Gastrocnemius medialis (tissue), 4 donors: Measurements from ENCODE around the gene AKAP13. TPM values are rescaled to one million over a fixed set of nuclear protein-coding genes. Genes with fewer than 3 reads are reported as not detected.

Experiments
- ATAC-seq, 2 donors: fragments of 150-250 bp; one replicate each; pipeline ENCODE4 v1.9.1; 2016
- DNase-seq, 2 donors: peaks; one replicate each; pipeline ENCODE4 v3.0.0-alpha.2; 2019
- H3K27ac ChIP-seq, 4 donors: fragments of 200-600 bp; sonication (generic); 1 replicate in 1 of 4; 2 replicates in 3 of 4; pipeline ENCODE4 v1.5.1; 2016 to 2018; ENCODE audit warnings: mild to moderate bottlenecking in 2 of 4, moderate library complexity in 1 of 4
- H3K27me3 ChIP-seq, 3 donors: fragments of 200-600 bp; sonication (generic) in 2 of 3; 1 replicate in 1 of 3; 2 replicates in 2 of 3; pipeline versions ENCODE4 v1.5.1 to v1.6.0; 2016 to 2019; ENCODE audit warnings: mild to moderate bottlenecking in 1 of 3, moderate library complexity in 1 of 3
- H3K36me3 ChIP-seq, 2 donors: fragments of 200-600 bp; sonication (generic) in 1 of 2; one replicate each; pipeline ENCODE4 v1.5.1; 2017 to 2018
- H3K4me1 ChIP-seq, 2 donors: fragments of 200-600 bp; sonication (generic) in 1 of 2; one replicate each; pipeline ENCODE4 v1.5.1; 2016 to 2017; ENCODE audit warnings: mild to moderate bottlenecking in 2 of 2
- H3K4me3 ChIP-seq, 4 donors: fragments of 200-600 bp; sonication (generic) in 3 of 4; 1 replicate in 1 of 4; 2 replicates in 3 of 4; pipeline ENCODE4 v1.5.1; 2016 to 2019; ENCODE audit warnings: mild to moderate bottlenecking in 2 of 4
- H3K9me3 ChIP-seq, 3 donors: fragments of 200-600 bp; sonication (generic) in 2 of 3; 1 replicate in 1 of 3; 2 replicates in 2 of 3; pipeline ENCODE4 v1.5.1; 2016 to 2019
- POLR2A ChIP-seq, 2 donors: fragments of 450-650 bp; IDR thresholded peaks; one replicate each; pipeline ENCODE4 v1.6.1; 2017; ENCODE audit warnings: antibody characterized with exemption in 2 of 2, mild to moderate bottlenecking in 2 of 2, moderate library complexity in 2 of 2
- in situ Hi-C, 4 donors: fragments of 200-750 bp; cut with MboI; loops; one replicate each; pipeline versions ENCODE4 v1.15.0 to v1.8.0; 2017; ENCODE audit warnings: low sequenced_read_pairs in 4 of 4
- intact Hi-C: fragments of 100-400 bp; cut with DNase I; formaldehyde crosslinking; loops from one replicate; pipeline ENCODE4 v1.15.1; 2023; ENCODE audit warnings: low total_unique reads
- total RNA-seq, 4 donors: library from RNA; depleted of rRNA; stranded (reverse); fragments of >200 nt; gene quantifications; one replicate each; pipeline versions ENCODE4 v1.1.0 to v1.2.3, GENCODE V29; 2016
- TF ChIP-seq, protein P1 (sequence below), 5 experiments: fragments of 450-650 bp in 3 of 5; fragments of 200-600 bp in 2 of 5; sonication (generic) in 2 of 5; IDR thresholded peaks in 4 of 5; conservative IDR thresholded peaks in 1 of 5; 1 replicate in 4 of 5; 2 replicates in 1 of 5; pipeline ENCODE4 v1.5.1; 2016 to 2019; ENCODE audit warnings: antibody characterized with exemption in 5 of 5, mild to moderate bottlenecking in 3 of 5, moderate library complexity in 3 of 5

The AKAP13 gene
- total RNA-seq, 4 donors from 2014 or later: 127 to 481 (median 172) TPM

DNA sequence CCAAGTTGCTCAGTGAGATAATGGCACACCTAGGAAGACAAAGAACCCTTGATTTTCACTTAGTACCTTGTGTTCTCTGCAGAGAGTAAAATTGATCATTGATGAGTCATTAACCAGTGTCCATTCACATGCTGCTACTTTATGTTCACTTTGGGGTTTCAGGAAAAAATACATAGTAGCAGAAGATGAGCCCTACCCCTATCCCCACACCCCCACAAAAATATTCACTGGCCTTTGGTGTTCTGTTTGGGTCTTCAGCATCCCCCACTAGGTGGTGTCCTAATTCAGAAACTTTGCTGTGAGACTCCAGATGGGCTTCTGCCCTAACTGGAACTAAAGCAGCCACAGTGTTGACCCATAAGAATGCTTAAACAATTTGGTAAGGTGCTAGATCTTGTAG, 235.5 kb downstream of the AKAP13 start:
- in situ Hi-C loops (loop anchor here in 3 of 4 donors (10.0 to 25.0 kb wide), 2 partner anchors 89 to 221 kb away; no protein-coding TSS in a partner anchor), intact Hi-C loops (loop anchor here (5.0 to 10.0 kb wide), 2 partner anchors 179 to 226 kb away; partner anchors contain the start of gene KLHL25)
- no peak for ATAC-seq

DNA sequence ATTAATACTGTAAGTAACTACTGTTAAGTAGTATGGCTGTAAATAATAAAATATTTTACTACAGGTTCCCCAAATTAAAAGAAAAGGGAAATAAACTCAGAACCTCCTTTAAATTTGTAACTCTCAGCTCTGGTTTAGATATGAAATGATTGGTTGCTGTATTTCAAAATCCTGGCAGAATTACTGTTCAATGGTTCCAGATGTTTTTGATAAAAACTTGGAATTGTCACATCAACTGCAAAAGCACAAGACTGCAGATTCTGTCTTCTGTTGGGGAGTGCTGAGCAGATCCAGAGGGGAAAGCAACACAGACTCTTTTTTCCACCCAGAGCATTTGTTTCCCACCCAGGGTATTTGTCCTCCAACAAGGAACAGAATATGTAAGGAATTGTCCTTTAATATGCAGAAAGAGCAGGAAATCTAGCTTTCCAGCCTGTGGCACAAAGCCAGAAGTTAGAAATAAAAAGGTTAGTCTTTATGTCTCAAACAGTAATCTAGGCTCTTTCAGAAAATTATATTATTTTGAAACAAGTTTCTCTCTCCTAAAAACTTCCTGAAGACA, 236.2 kb downstream of the AKAP13 start:
- DNase-seq (no peak), ATAC-seq (no peak)
- Histone ChIP-seq H3K4me3 (no peak overlapping the region), H3K4me1 (peaks cover 66 to 83% of the 10 kb centered on the region in 2 donors), H3K27ac (peak overlapping the region; percentile 81 to 86 (median 82)), H3K27me3 (no peaks in the 10 kb centered on the region), H3K36me3 (no peaks in the 10 kb centered on the region), H3K9me3 (no peaks in the 10 kb centered on the region)
- in situ Hi-C loops (loop anchor here in 3 of 4 donors (10.0 to 25.0 kb wide), 2 partner anchors 88 to 221 kb away; no protein-coding TSS in a partner anchor), intact Hi-C loops (loop anchor here (5.0 to 10.0 kb wide), 2 partner anchors 178 to 226 kb away; partner anchors contain the start of gene KLHL25)
- TF ChIP-seq POLR2A (IDR thresholded peaks at IDR 0.05): no peak
- TF ChIP-seq, protein P1, sequence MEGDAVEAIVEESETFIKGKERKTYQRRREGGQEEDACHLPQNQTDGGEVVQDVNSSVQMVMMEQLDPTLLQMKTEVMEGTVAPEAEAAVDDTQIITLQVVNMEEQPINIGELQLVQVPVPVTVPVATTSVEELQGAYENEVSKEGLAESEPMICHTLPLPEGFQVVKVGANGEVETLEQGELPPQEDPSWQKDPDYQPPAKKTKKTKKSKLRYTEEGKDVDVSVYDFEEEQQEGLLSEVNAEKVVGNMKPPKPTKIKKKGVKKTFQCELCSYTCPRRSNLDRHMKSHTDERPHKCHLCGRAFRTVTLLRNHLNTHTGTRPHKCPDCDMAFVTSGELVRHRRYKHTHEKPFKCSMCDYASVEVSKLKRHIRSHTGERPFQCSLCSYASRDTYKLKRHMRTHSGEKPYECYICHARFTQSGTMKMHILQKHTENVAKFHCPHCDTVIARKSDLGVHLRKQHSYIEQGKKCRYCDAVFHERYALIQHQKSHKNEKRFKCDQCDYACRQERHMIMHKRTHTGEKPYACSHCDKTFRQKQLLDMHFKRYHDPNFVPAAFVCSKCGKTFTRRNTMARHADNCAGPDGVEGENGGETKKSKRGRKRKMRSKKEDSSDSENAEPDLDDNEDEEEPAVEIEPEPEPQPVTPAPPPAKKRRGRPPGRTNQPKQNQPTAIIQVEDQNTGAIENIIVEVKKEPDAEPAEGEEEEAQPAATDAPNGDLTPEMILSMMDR (IDR thresholded peaks at IDR 0.05 in 4 of 5, conservative IDR thresholded peaks at IDR 0.05 in 1 of 5): no peak

More for the DNA sequence above, 235.5 kb downstream of the AKAP13 start:
- TF ChIP-seq, protein P1 (IDR thresholded peaks at IDR 0.05 in 4 of 5, conservative IDR thresholded peaks at IDR 0.05 in 1 of 5): peak in 4 of 5 experiments; percentile 27 to 61 (median 50)
- TF ChIP-seq POLR2A (IDR thresholded peaks at IDR 0.05): no peak
- H3K4me3 ChIP-seq: no peak overlapping the region
- H3K36me3 ChIP-seq: no peaks in the 10 kb centered on the region
- peak overlapping the region; percentile 81 to 86 (median 82) for H3K27ac ChIP-seq
- no peak for DNase-seq
- H3K9me3 ChIP-seq: no peaks in the 10 kb centered on the region
- H3K27me3 ChIP-seq: no peaks in the 10 kb centered on the region
- peaks cover 66 to 83% of the 10 kb centered on the region in 2 donors for H3K4me1 ChIP-seq

DNA sequence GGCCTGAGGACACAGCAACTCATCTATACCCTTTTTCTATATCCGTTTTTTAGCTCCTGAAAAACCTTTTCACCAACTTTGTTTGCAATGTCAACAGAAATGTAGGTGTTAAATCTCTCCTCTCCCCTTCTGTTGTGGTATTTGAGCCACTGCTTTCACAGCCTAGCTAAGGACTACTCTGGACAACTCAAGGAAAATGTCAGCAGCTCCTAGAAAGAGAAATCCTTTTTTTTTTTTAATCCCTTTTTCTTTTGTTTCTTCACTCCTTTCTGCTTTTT, 237.8 kb downstream of the AKAP13 start:
- DNase-seq (no peak), ATAC-seq (no peak)
- H3K27ac ChIP-seq: peak overlapping the region; percentile 81 to 86 (median 82)
- no peaks in the 10 kb centered on the region for H3K36me3 ChIP-seq
- peak overlapping the region; percentile 41 to 67 (median 54) for H3K4me3 ChIP-seq
- no peaks in the 10 kb centered on the region for H3K9me3 ChIP-seq
- H3K4me1 ChIP-seq: peaks cover 80 to 94% of the 10 kb centered on the region in 2 donors
- H3K27me3 ChIP-seq: no peaks in the 10 kb centered on the region
- intact Hi-C loops: loop anchor here (2.0 to 10.0 kb wide), 3 partner anchors 89 to 224 kb away; partner anchors contain the start of gene KLHL25
- no peak for TF ChIP-seq POLR2A (IDR thresholded peaks at IDR 0.05)
- TF ChIP-seq, protein P1 (IDR thresholded peaks at IDR 0.05 in 4 of 5, conservative IDR thresholded peaks at IDR 0.05 in 1 of 5): no peak
- in situ Hi-C loops: loop anchor here in 3 of 4 donors (10.0 to 25.0 kb wide), 2 partner anchors 87 to 219 kb away; no protein-coding TSS in a partner anchor

DNA sequence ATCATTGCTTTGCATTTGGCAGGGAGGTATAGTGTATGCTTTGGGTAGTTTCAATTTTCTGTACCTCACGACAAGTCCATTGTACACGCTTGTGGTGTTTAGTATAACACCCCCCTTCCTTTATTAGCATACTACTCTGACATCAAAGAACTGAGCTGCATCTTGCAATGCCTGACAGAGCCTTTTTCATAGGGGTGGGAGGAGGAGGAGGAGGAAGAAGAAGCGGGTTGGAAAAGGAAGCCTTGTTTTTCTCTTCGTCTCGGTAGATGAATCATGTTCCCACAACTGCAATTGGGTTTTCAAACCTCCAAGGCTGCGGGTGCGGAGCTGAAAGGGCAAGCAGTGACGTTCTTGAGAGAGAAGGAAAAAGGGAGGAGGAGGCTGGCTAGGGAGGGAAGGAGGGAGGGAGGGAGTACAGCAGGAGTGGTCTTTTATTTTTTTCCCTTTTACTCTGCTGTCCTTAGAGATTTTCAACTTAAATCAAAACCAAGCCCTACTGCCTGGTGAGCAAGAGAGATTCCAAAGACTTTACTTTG, 238.6 kb downstream of the AKAP13 start:
- Histone ChIP-seq H3K27me3 (no peaks in the 10 kb centered on the region), H3K4me3 (peak overlapping the region; percentile 41 to 67 (median 54)), H3K4me1 (peaks cover 88 to 99% of the 10 kb centered on the region in 2 donors), H3K9me3 (no peaks in the 10 kb centered on the region), H3K36me3 (no peaks in the 10 kb centered on the region), H3K27ac (peak overlapping the region; percentile 81 to 86 (median 82))
- ATAC-seq: peak; percentile 68 to 77
- intact Hi-C loops: loop anchor here (2.0 to 10.0 kb wide), 3 partner anchors 88 to 223 kb away; partner anchors contain the start of gene KLHL25
- DNase-seq: peak; percentile 80 to 81
- in situ Hi-C loops: loop anchor here in 3 of 4 donors (10.0 to 25.0 kb wide), 2 partner anchors 86 to 218 kb away; no protein-coding TSS in a partner anchor
- TF ChIP-seq, protein P1 (IDR thresholded peaks at IDR 0.05 in 4 of 5, conservative IDR thresholded peaks at IDR 0.05 in 1 of 5): no peak
- TF ChIP-seq POLR2A (IDR thresholded peaks at IDR 0.05): peak; percentile 54 to 78
